ENCODE measurements around the gene IPO7. TPM values are rescaled to one million over a fixed set of nuclear protein-coding genes. Genes with fewer than 3 reads are reported as not detected.

Gene IPO7
- total RNA-seq, 1 experiment from 2014 or later, result 226 TPM

- ATAC-seq (no peak), DNase-seq (ENCODE audit: low spot score) (no peak)
- ChIA-PET POLR2A (interaction anchor here (0.5 to 2.6 kb wide), 5 partner anchors 10 to 197 kb away, joined by 3 to 22 read pairs (median 8); partner anchors contain the start of genes DENND5A and IPO7), CTCF (interaction anchor here (0.9 to 1.8 kb wide), 2 partner anchors 45 to 73 kb away, joined by 4 to 22 read pairs; no protein-coding TSS in a partner anchor)
- H3K4me3 Mint-ChIP-seq, result peak overlapping the region; percentile 98
- H3K9me3 Mint-ChIP-seq, result no peaks in the 10 kb centered on the region
- no peaks in the 10 kb centered on the region for H3K27me3 Mint-ChIP-seq (ENCODE audit: low read depth)
- TF ChIP-seq ATF2 (CRISPR knock-in tag; IDR thresholded peaks at IDR 0.05; ENCODE audit: borderline replicate concordance, low read depth), result no peak
- TF ChIP-seq TEAD4 (CRISPR knock-in tag; IDR thresholded peaks at IDR 0.05), result no peak
- TF ChIP-seq ERG (CRISPR knock-in tag; IDR thresholded peaks at IDR 0.05), result no peak
- no peak for TF ChIP-seq AR (CRISPR knock-in tag; IDR thresholded peaks at IDR 0.05)
- TF ChIP-seq SMAD3 (CRISPR knock-in tag; IDR thresholded peaks at IDR 0.05; ENCODE audit: borderline replicate concordance), result no peak
- TF ChIP-seq USF1 (CRISPR knock-in tag; IDR thresholded peaks at IDR 0.05), result no peak
- no peak for TF ChIP-seq GTF2I (CRISPR knock-in tag; conservative IDR thresholded peaks at IDR 0.05)
- no peak for TF ChIP-seq CDX4 (CRISPR knock-in tag; IDR thresholded peaks at IDR 0.05; ENCODE audit: borderline replicate concordance)
- H3K36me3 Mint-ChIP-seq, result peaks cover 5% of the 10 kb centered on the region; the same call in 1 of the 2 replicates
- H3K27ac Mint-ChIP-seq, result peak overlapping the region; percentile 93
- peaks cover 18% of the 10 kb centered on the region for H3K4me1 Mint-ChIP-seq
These were observed 77.3 kb downstream of the IPO7 start for GRCh38 chr11:9461760-9462134.

- POLR2A ChIA-PET, result interaction anchor here (0.5 kb wide), 1 partner anchor 10 kb away, joined by 3 read pairs; no protein-coding TSS in a partner anchor
- no peak for ATAC-seq
- DNase-seq (ENCODE audit: low spot score), result no peak
These were observed 77.8 kb downstream of the IPO7 start for GRCh38 chr11:9462172-9462799.

More at GRCh38 chr11:9462172-9462799, 77.8 kb downstream of the IPO7 start:
- Mint-ChIP-seq H3K27me3 (ENCODE audit: low read depth) (no peaks in the 10 kb centered on the region), H3K9me3 (no peaks in the 10 kb centered on the region), H3K36me3 (peaks cover 5% of the 10 kb centered on the region; the same call in 1 of the 2 replicates), H3K4me3 (peak overlapping the region; percentile 98), H3K4me1 (peaks cover 18% of the 10 kb centered on the region), H3K27ac (peak overlapping the region; percentile 93)
- TF ChIP-seq ZNF425 (CRISPR knock-in tag; conservative IDR thresholded peaks at IDR 0.05) (no peak), ZNF317 (CRISPR knock-in tag; IDR thresholded peaks at IDR 0.05; ENCODE audit: borderline replicate concordance, low read depth) (peak; percentile 27; the same call in 1 of the 2 replicates)
- CTCF ChIA-PET, result interaction anchor here (0.9 kb wide), 1 partner anchor 73 kb away, joined by 4 read pairs; no protein-coding TSS in a partner anchor
